Pulmonary artery endothelial cell (primary cell): Measurements from ENCODE around the gene GXYLT2. TPM values are rescaled to one million over a fixed set of nuclear protein-coding genes. Genes with fewer than 3 reads are reported as not detected.

Experiments used
- DNase-seq: peaks from one replicate; pipeline ENCODE4 v3.0.0-alpha.2; 2011; ENCODE audit warnings: low read depth, low spot score
- total RNA-seq: library from RNA; depleted of rRNA; stranded (reverse); fragments of >200 nt; gene quantifications from 2 replicates; pipeline ENCODE4 v1.2.3, GENCODE V29; 2014

Gene GXYLT2
- total RNA-seq, 1 donor from 2014 or later = 0.40 TPM

DNA sequence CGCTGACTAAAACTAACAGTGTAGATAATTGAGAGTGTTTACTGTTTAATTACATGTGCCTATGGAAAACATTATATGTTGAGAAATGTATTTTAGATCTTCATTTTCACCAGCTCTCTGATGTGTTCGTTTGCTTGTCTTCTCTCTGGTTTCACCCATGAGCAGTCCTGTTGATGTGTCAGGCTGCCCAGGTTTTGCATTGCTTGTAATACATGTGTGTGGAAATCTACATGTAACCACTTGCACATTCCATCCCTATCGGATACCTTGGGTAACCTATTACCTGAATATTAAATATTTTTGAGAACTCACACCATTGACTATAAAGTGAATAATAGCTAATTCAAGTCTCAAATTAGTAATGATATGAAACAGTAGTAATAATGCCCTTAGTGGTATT, 121.9 kb downstream of the GXYLT2 start:
- no peak for DNase-seq

DNA sequence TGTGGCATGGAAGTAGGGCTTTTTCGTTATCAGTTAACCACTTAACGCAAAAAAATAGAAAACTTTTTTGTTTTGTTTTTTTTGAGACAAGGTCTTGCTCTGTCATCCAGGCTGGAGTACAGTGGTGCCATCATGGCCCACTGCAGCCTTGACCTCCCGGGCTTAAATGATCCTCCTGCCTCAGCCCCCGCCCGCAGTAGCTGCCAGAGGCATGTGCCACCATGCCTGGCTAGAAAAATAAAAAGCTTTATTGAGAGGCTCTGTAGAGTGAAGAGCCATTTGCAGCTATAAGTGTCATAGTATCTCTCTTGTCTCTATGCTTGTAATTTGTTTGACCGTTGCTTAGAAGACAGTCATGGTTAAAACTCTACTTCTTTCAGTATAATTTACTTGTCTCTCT, 122.3 kb downstream of the GXYLT2 start:
- DNase-seq = no peak

DNA sequence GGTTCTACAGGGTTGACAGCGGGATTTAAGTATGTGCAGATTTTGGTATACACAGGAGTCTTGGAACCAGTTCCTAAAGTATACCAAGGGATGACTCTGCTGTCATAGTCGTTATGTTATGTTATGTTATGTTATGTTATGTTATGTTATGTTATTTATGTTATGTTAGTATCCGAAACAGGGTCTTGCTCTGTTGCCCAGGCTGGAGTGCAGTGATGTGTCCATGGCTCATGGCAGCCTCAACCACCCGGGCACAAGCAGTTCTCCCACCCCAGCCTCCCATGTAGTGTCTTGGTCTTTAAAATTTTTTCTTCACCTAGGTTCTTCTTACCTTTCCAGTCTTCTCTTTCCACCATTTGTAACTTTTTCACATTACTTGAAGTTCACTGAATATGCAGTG, 130.5 kb downstream of the GXYLT2 start:
- no peak for DNase-seq

DNA sequence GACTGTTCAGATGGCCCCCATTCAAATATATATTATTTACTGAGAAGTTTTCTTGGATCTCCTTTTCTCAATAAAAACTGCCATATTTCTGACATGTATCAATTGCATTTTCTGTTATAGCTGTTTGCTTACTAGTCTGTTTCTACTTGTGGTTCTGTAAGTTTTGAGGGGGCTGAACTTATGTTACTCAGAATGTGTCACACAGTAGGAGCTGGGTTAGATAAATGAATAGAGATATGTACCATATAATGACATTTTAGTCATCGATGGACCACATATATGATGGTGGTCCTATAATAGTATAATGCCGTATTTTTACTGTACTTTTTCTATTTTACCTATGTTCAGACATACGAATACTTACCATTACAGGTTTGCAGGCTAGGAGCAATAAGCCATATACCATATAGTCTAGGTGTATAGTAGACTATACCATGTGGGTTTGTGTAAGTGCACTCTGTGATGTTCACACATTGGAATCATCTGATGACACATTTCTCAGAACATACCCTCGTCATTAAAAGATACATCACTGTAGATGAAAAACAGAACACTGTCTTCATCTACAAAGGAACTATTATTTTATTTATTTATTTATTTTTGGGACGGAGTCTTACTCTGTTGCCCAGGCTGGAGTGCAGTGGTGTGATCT, 131.1 kb downstream of the GXYLT2 start:
- no peak for DNase-seq

DNA sequence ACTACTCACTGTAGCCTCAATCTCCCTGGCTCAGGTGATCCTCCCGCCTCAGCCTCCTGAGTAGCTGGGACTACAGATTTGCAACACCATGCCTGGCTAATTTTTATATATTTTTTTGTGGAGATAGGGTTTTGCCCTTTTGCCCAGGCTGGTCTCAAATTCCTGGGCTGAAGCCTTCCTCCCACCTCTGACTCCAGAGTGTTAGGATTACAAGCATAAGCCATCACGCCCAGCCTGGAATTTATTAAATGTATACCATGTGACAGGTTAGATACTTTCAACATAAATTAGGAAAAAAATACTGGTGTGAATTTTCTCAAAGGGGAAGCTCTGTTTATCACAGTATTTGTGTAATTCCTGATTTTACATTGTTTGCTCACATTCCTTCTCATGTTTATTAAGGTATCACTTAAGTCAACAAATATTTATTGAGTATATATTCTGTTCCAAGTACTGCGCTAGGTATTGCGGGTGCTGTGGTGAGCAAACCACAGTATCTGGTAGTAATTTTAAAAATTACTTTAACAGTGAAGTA, 133.5 kb downstream of the GXYLT2 start:
- DNase-seq = no peak

DNA sequence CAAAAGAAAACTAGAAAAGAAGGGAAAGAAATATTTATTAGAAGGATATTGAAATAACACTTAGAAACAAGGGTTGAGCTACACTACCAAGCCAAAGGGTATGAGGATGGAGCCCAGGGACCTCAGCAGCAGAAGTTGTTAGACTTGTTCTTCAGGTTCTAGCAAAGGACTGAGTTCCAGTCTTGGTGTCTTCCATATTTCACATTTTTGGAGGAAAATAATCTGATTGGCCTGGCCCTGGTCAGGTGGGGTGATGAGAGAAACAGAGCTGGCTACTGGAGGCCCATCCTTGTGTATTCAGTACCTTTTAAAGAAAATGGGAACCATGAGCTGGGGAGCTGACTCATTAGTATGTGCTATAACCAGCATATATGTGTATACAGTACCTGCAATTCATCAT, 137.0 kb downstream of the GXYLT2 start:
- DNase-seq = no peak

DNA sequence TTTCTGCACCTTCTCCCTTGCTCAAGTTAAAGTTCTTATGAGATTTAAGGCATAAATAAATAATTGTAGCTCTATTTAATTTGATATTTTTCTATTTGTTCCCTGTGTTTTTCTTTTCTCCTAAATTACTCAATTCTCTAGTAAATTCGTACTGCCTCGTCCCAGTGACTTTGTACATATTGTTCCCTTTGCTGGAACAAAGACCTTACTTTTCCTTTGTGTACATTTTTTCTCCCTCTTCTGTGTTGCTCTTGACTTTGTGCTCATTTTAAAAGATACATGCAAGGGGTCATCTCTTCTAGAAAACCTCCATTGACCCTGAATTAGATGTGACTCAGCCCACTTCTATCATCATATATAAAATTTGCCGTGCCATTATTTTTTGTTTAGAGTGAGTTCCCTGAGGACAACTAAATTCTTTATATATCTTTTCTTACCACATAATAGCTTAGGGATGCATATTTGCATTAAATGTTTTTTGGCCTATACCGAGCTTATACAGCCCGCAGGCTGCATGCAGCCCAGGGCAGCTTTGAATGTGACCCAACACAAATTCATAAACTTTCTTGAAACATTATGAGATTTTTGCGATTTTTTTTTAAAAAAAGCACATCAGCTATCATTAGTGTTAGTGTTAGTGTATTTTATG, 138.4 kb downstream of the GXYLT2 start:
- no peak for DNase-seq

Other genes with a start within 250 kb of the GXYLT2 start
- 19.3 and 25.1 TPM in 2 replicates for gene SHQ1, start 39.6 kb upstream of the GXYLT2 start, total RNA-seq
- gene PPP4R2, start 108.8 kb downstream of the GXYLT2 start, total RNA-seq = 61.9 and 88.1 TPM in 2 replicates
- gene EBLN2, start 173.6 kb downstream of the GXYLT2 start, total RNA-seq = 4.2 and 6.7 TPM in 2 replicates